ENCODE data around the gene GABPB2. TPM values are rescaled to one million over a fixed set of nuclear protein-coding genes. Genes with fewer than 3 reads are reported as not detected.
"Not testable (repeated sequence)": the region's sequence is repeated elsewhere in the genome, so short reads cannot be mapped to it uniquely, and the experiment has no call there.

Gene GABPB2
- total RNA-seq, 1 donor from 2014 or later = 14.1 TPM

DNA sequence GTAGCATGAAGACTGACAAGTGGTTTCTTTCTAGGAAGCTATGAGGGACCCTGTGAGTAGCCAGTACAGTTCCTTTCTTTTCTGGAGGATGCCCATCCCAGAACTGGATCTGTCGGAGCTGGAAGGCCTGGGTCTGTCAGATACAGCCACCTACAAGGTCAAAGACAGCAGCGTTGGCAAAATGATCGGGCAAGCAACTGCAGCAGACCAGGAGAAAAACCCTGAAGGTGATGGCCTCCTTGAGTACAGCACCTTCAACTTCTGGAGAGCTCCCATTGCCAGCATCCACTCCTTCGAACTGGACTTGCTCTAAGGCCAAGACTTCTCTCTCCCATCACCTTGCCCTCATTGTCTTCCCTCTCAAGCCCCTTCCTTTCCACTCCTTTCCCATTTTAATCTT lies 3.4 kb upstream of the GABPB2 start:
- no peaks in the 10 kb centered on the region for H3K36me3 ChIP-seq
- DNase-seq (no peak), ATAC-seq (no peak)
- no peaks in the 10 kb centered on the region for H3K9me3 ChIP-seq
- H3K27ac ChIP-seq = no peak overlapping the region
- TF ChIP-seq, protein P1, sequence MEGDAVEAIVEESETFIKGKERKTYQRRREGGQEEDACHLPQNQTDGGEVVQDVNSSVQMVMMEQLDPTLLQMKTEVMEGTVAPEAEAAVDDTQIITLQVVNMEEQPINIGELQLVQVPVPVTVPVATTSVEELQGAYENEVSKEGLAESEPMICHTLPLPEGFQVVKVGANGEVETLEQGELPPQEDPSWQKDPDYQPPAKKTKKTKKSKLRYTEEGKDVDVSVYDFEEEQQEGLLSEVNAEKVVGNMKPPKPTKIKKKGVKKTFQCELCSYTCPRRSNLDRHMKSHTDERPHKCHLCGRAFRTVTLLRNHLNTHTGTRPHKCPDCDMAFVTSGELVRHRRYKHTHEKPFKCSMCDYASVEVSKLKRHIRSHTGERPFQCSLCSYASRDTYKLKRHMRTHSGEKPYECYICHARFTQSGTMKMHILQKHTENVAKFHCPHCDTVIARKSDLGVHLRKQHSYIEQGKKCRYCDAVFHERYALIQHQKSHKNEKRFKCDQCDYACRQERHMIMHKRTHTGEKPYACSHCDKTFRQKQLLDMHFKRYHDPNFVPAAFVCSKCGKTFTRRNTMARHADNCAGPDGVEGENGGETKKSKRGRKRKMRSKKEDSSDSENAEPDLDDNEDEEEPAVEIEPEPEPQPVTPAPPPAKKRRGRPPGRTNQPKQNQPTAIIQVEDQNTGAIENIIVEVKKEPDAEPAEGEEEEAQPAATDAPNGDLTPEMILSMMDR (IDR thresholded peaks at IDR 0.05) = no peak
- H3K27me3 ChIP-seq (ENCODE audit: low read depth) = no peaks in the 10 kb centered on the region
- H3K4me3 ChIP-seq = no peak overlapping the region
- H3K4me1 ChIP-seq = peaks cover 22% of the 10 kb centered on the region
- intact Hi-C loops (cut with DNase I) = no loop called here

DNA sequence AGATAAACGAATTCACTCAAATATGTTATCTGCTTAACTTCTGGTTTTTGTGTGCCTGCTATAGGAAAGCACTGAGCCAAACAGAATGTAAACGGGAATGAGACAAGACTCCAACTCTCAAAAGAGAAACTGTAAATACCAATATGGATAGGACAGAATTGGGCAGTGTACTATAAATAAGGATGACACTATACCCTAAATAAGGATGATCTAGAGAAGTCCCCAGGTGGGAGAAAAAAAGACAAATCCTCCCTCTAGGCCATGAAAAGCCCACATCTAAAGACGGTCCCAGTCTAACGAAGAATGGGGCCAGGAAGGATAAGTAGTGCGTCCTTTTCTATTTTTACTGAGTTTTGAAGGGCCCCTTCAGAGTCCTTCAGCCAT lies 1.5 kb upstream of the GABPB2 start:
- TF ChIP-seq, protein P1 (IDR thresholded peaks at IDR 0.05) = no peak
- DNase-seq (no peak), ATAC-seq (no peak)
- peak overlapping the region; percentile 97 for H3K27ac ChIP-seq
- peak overlapping the region; percentile 88 for H3K4me3 ChIP-seq
- intact Hi-C loops (cut with DNase I) = no loop called here
- H3K4me1 ChIP-seq = peaks cover 22% of the 10 kb centered on the region
- H3K27me3 ChIP-seq (ENCODE audit: low read depth) = no peaks in the 10 kb centered on the region
- no peaks in the 10 kb centered on the region for H3K9me3 ChIP-seq
- no peaks in the 10 kb centered on the region for H3K36me3 ChIP-seq

DNA sequence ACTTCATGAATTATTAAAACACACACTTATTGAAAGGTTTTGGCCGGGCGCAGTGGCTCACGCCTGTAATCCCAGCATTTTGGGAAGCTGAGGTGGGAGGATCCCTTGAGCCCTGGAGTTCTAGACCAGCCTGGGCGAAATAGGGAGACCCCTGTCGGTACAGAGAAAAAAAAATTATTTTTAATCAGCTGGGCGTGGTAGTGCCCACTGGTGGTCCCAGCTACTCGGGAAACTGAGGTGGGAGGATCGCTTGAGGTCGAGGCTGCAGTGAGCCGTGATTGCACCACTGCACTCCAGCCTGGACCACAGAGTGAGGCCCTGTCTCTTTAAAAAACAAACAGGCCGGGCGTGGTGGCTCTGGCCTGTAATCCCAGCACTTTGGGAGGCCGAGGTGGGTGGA lies 1.7 kb downstream of the GABPB2 start:
- Histone ChIP-seq H3K4me3 (no peak overlapping the region), H3K36me3 (no peaks in the 10 kb centered on the region), H3K27me3 (ENCODE audit: low read depth) (no peaks in the 10 kb centered on the region), H3K27ac (no peak overlapping the region), H3K9me3 (no peaks in the 10 kb centered on the region), H3K4me1 (peaks cover 22% of the 10 kb centered on the region)
- no peak for ATAC-seq
- intact Hi-C loops (cut with DNase I) = no loop called here
- TF ChIP-seq, protein P1 (IDR thresholded peaks at IDR 0.05) = no peak
- DNase-seq = no peak

DNA sequence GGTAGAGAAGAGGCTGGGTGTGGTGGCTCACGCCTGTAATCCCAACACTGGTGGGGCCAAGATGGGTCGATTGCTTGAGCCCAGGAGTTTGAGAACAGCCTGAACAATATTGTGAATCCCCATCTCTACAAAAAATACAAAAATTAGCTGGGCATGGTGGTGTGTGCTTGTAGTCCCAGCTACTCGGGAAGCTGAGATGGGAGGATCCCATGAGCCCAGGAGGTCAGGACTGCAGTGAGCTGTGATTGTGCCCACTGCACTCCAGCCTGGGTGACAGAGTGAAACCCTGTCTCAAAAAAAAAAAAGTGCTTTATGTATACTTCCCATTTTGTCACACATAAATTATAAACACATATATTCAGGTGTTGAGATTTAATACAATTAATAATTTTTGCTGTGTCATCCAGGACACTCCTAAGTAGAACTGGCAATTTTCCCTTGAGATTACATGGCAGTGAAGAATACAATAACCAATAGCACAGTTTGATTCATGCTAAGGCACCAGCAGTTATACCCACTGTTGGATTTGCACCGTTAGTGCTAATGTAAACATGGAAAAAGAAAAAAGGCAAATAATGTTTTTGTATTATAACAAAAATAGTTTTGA lies 15.5 kb downstream of the GABPB2 start:
- Histone ChIP-seq H3K27ac (no peak overlapping the region), H3K27me3 (ENCODE audit: low read depth) (no peaks in the 10 kb centered on the region), H3K4me3 (no peak overlapping the region), H3K4me1 (no peaks in the 10 kb centered on the region), H3K9me3 (no peaks in the 10 kb centered on the region), H3K36me3 (no peaks in the 10 kb centered on the region)
- intact Hi-C loops (cut with DNase I) = no loop called here
- TF ChIP-seq, protein P1 (IDR thresholded peaks at IDR 0.05) = no peak
- no peak for DNase-seq
- no peak for ATAC-seq

DNA sequence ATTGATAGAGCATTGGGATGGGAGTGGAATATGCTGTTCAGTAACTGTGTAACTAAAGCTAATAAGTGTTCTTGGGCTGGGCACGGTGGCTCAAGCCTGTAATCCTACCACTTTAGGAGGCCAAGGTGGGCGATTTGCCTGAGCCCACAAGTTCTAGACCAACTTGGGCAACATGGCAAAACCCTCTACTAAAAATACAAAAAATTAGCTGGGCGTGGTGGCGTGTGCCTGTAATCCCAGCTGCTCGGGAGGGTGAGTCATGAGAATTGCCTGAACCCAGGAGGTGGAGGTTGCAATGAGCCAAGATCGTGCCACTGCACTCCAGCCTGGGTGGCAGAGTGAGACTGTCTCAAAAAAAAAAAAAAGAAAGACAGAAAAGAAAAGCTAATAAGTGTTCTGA lies 26.9 kb downstream of the GABPB2 start:
- H3K9me3 ChIP-seq; H3K27ac ChIP-seq; H3K4me3 ChIP-seq; ATAC-seq; H3K4me1 ChIP-seq; DNase-seq; H3K27me3 ChIP-seq (ENCODE audit: low read depth): not testable (repeated sequence)
- intact Hi-C loops (cut with DNase I) = loop anchor here (5.0 kb wide), 1 partner anchor 60 kb away; the partner anchor contains the start of gene TNFAIP8L2
- peaks cover 12% of the 10 kb centered on the region for H3K36me3 ChIP-seq

DNA sequence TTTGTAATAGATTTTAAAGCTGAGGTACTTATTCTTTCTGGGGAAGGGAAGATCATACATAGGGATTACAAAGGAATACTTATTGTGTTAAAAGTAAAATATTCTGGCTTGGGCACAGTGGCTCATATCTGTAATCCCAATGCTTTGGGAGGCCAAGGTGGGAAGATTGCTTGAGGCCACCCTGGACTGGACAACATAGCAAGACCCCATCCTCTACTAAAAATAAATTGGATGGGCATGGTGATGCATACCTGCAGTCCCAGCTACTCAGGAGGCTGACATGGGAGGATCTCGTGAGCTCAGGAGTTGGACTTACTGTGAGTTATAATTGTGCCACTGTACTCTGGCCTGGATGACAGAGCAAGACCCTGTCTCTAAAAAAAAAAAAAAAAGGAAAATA lies 27.6 kb downstream of the GABPB2 start:
- ATAC-seq = no peak
- H3K36me3 ChIP-seq = peaks cover 12% of the 10 kb centered on the region
- no peak for DNase-seq
- H3K4me1 ChIP-seq = no peaks in the 10 kb centered on the region
- H3K4me3 ChIP-seq = no peak overlapping the region
- H3K27ac ChIP-seq = no peak overlapping the region
- H3K27me3 ChIP-seq (ENCODE audit: low read depth) = no peaks in the 10 kb centered on the region
- no peaks in the 10 kb centered on the region for H3K9me3 ChIP-seq
- intact Hi-C loops (cut with DNase I) = loop anchor here (5.0 kb wide), 1 partner anchor 59 kb away; the partner anchor contains the start of gene TNFAIP8L2
- TF ChIP-seq, protein P1 (IDR thresholded peaks at IDR 0.05) = no peak

Data from lower lobe of right lung (tissue), 2 donors.